KOPT-K1 (cell line): Measurements from ENCODE around the gene ACTRT2.

ENCODE experiments used
- H3K27ac ChIP-seq: fragments of 200-600 bp; sonication (generic); 2 replicates; pipeline ENCODE4 v1.5.1; 2016; ENCODE audit warnings: antibody characterized with exemption, mild to moderate bottlenecking, low read depth, low read length; ENCODE audit not compliant: poor library complexity, severe bottlenecking
- H3K36me3 ChIP-seq: fragments of 200-600 bp; sonication (generic); 2 replicates; pipeline ENCODE4 v1.5.1; 2017; ENCODE audit warnings: antibody characterized with exemption, mild to moderate bottlenecking, low read length, moderate library complexity; ENCODE audit not compliant: insufficient read depth
- H3K9me3 ChIP-seq: fragments of 200-600 bp; sonication (generic); 2 replicates; pipeline ENCODE4 v1.5.1; 2017; ENCODE audit warnings: antibody characterized with exemption, low read length, mild to moderate bottlenecking; ENCODE audit not compliant: insufficient read depth, poor library complexity, severe bottlenecking

Gene ACTRT2

GRCh38 chr1:2990376-2991115, 30.7 kb upstream of the ACTRT2 start:
- peaks cover 13% of the 10 kb centered on the region for H3K9me3 ChIP-seq
- H3K36me3 ChIP-seq, result no peaks in the 10 kb centered on the region
- no peak overlapping the region for H3K27ac ChIP-seq

- Histone ChIP-seq H3K36me3 (no peaks in the 10 kb centered on the region), H3K9me3 (peaks cover 13% of the 10 kb centered on the region), H3K27ac (no peak overlapping the region)
Observed at GRCh38 chr1:2991753-2992495, 29.3 kb upstream of the ACTRT2 start.

- Histone ChIP-seq H3K9me3 (peaks cover 16% of the 10 kb centered on the region), H3K36me3 (no peaks in the 10 kb centered on the region), H3K27ac (no peak overlapping the region)
Observed at GRCh38 chr1:2998503-2999100, 22.7 kb upstream of the ACTRT2 start.

- Histone ChIP-seq H3K36me3 (no peaks in the 10 kb centered on the region), H3K27ac (no peak overlapping the region), H3K9me3 (peaks cover 11% of the 10 kb centered on the region)
Observed at GRCh38 chr1:2999138-2999537, 22.1 kb upstream of the ACTRT2 start.

GRCh38 chr1:2999571-2999970, 21.7 kb upstream of the ACTRT2 start:
- peaks cover 7% of the 10 kb centered on the region for H3K9me3 ChIP-seq
- H3K36me3 ChIP-seq, result no peaks in the 10 kb centered on the region
- H3K27ac ChIP-seq, result no peak overlapping the region

GRCh38 chr1:3000214-3000613, 21.1 kb upstream of the ACTRT2 start:
- H3K9me3 ChIP-seq, result peaks cover 5% of the 10 kb centered on the region
- H3K27ac ChIP-seq, result no peak overlapping the region
- no peaks in the 10 kb centered on the region for H3K36me3 ChIP-seq

GRCh38 chr1:3000671-3001470, 20.4 kb upstream of the ACTRT2 start:
- Histone ChIP-seq H3K27ac (no peak overlapping the region), H3K9me3 (peaks cover 9% of the 10 kb centered on the region), H3K36me3 (no peaks in the 10 kb centered on the region)

- Histone ChIP-seq H3K9me3 (peaks cover 16% of the 10 kb centered on the region), H3K36me3 (no peaks in the 10 kb centered on the region), H3K27ac (no peak overlapping the region)
Observed at GRCh38 chr1:3001471-3002348, 19.6 kb upstream of the ACTRT2 start.

GRCh38 chr1:3002349-3003038, 18.8 kb upstream of the ACTRT2 start:
- Histone ChIP-seq H3K9me3 (peaks cover 24% of the 10 kb centered on the region), H3K36me3 (no peaks in the 10 kb centered on the region), H3K27ac (no peak overlapping the region)

GRCh38 chr1:3003039-3003940, 18.0 kb upstream of the ACTRT2 start:
- Histone ChIP-seq H3K36me3 (no peaks in the 10 kb centered on the region), H3K9me3 (peaks cover 31% of the 10 kb centered on the region), H3K27ac (no peak overlapping the region)

GRCh38 chr1:3003941-3004270, 17.4 kb upstream of the ACTRT2 start:
- Histone ChIP-seq H3K36me3 (no peaks in the 10 kb centered on the region), H3K27ac (no peak overlapping the region), H3K9me3 (peaks cover 33% of the 10 kb centered on the region)

- H3K36me3 ChIP-seq, result no peaks in the 10 kb centered on the region
- H3K9me3 ChIP-seq, result peaks cover 39% of the 10 kb centered on the region
- H3K27ac ChIP-seq, result no peak overlapping the region
Observed at GRCh38 chr1:3004285-3005205, 16.7 kb upstream of the ACTRT2 start.
